Neural cell (in vitro differentiated cells): ENCODE results near the gene RPL13A. TPM values are rescaled to one million over a fixed set of nuclear protein-coding genes. Genes with fewer than 3 reads are reported as not detected.
A peak's percentile ranks its signal among the peaks of the same experiment; 100 is the strongest.

Experiments
- H2AFZ ChIP-seq: fragments of 200-600, 300-800 bp; sonication (generic), shearing (Covaris generic); 2 replicates; pipeline ENCODE4 v1.6.0; 2014; ENCODE audit warnings: low read depth, mild to moderate bottlenecking, antibody characterized with exemption, low read length, moderate library complexity
- H3F3A ChIP-seq: fragments of 200-600 bp; shearing (Covaris generic); 2 replicates; pipeline ENCODE4 v1.6.1; 2016; ENCODE audit warnings: mild to moderate bottlenecking, moderate library complexity, mixed read lengths, antibody characterized with exemption, low read length; ENCODE audit not compliant: insufficient read depth, poor library complexity, severe bottlenecking
- H3K27ac ChIP-seq: fragments of 200-600, 300-800 bp; sonication (generic), shearing (Covaris generic); 2 replicates; pipeline ENCODE4 v1.5.1; 2014; ENCODE audit warnings: mild to moderate bottlenecking, low read length, moderate library complexity
- H3K27me3 ChIP-seq: fragments of 300-800, 200-600 bp; sonication (generic), shearing (Covaris generic); 2 replicates; pipeline ENCODE4 v1.6.0; 2014; ENCODE audit warnings: mild to moderate bottlenecking, low read depth, low read length, moderate library complexity; ENCODE audit not compliant: insufficient read depth
- H3K36me3 ChIP-seq: fragments of 300-800, 200-600 bp; sonication (generic), shearing (Covaris generic); 2 replicates; pipeline ENCODE4 v1.5.1; 2014; ENCODE audit warnings: mild to moderate bottlenecking, antibody characterized with exemption, low read length, moderate library complexity; ENCODE audit not compliant: insufficient read depth
- H3K4me2 ChIP-seq: fragments of 300-800, 200-600 bp; sonication (generic), shearing (Covaris generic); 2 replicates; pipeline ENCODE4 v1.6.0; 2014; ENCODE audit warnings: mild to moderate bottlenecking, low read length
- H3K4me3 ChIP-seq: fragments of 300-800, 200-600 bp; sonication (generic), shearing (Covaris generic); 2 replicates; pipeline ENCODE4 v1.5.1; 2014; ENCODE audit warnings: mild to moderate bottlenecking, low read length, moderate library complexity
- H3K79me2 ChIP-seq: fragments of 200-600 bp; shearing (Covaris generic); replicated peaks from 2 replicates; pipeline ENCODE4 v1.6.0; 2014; ENCODE audit warnings: mild to moderate bottlenecking, low read length, moderate library complexity; ENCODE audit not compliant: insufficient read depth
- H3K9ac ChIP-seq: fragments of 300-800, 200-600 bp; sonication (generic), shearing (Covaris generic); 2 replicates; pipeline ENCODE4 v1.6.1; 2016; ENCODE audit warnings: mild to moderate bottlenecking, low read length, mixed read lengths
- H3K9me2 ChIP-seq: fragments of 200-600 bp; shearing (Covaris generic); 2 replicates; pipeline ENCODE4 v1.6.1; 2016; ENCODE audit warnings: mild to moderate bottlenecking, low read length, mixed read lengths; ENCODE audit not compliant: insufficient read depth
- H3K9me3 ChIP-seq: fragments of 200-600, 300-800 bp; sonication (generic), shearing (Covaris generic); 2 replicates; pipeline ENCODE4 v1.6.1; 2016; ENCODE audit warnings: mild to moderate bottlenecking, mixed run types, low read length, moderate library complexity, mixed read lengths
- H4K20me1 ChIP-seq: fragments of 200-600 bp; shearing (Covaris generic); 2 replicates; pipeline ENCODE4 v1.6.1; 2016; ENCODE audit warnings: mild to moderate bottlenecking, mixed run types; ENCODE audit not compliant: insufficient read depth
- EP300 ChIP-seq: fragments of 450-650 bp; conservative IDR thresholded peaks from 2 replicates; pipeline ENCODE4 v1.6.1; 2014; ENCODE audit warnings: antibody characterized with exemption, mild to moderate bottlenecking, moderate library complexity; ENCODE audit not compliant: poor library complexity, severe bottlenecking
- EZH2 ChIP-seq: fragments of 200-600, 300-800 bp; shearing (Covaris generic), sonication (generic); IDR thresholded peaks from 2 replicates; pipeline ENCODE4 v1.6.1; 2014; ENCODE audit warnings: antibody characterized with exemption, low read length, borderline replicate concordance, mild to moderate bottlenecking; ENCODE audit not compliant: insufficient read depth, poor library complexity, severe bottlenecking
- MXI1 ChIP-seq: fragments of 450-650 bp; conservative IDR thresholded peaks from 2 replicates; pipeline ENCODE4 v1.6.1; 2014; ENCODE audit warnings: antibody characterized with exemption, mild to moderate bottlenecking; ENCODE audit not compliant: poor library complexity, severe bottlenecking
- POLR2AphosphoS5 ChIP-seq: IDR thresholded peaks from 2 replicates; pipeline ENCODE4 v1.6.1; 2012
- RAD21 ChIP-seq: fragments of 450-650 bp; conservative IDR thresholded peaks from 2 replicates; pipeline ENCODE4 v1.6.1; 2014; ENCODE audit warnings: antibody characterized with exemption, mild to moderate bottlenecking, moderate library complexity
- REST ChIP-seq: IDR thresholded peaks from 2 replicates; pipeline ENCODE4 v1.6.1; 2012; ENCODE audit warnings: borderline replicate concordance
- SMC3 ChIP-seq: fragments of 450-650 bp; conservative IDR thresholded peaks from 2 replicates; pipeline ENCODE4 v1.6.1; 2014; ENCODE audit warnings: antibody characterized with exemption, mild to moderate bottlenecking, moderate library complexity; ENCODE audit not compliant: poor library complexity
- TAF1 ChIP-seq: IDR thresholded peaks from 2 replicates; pipeline ENCODE4 v1.6.1; 2012; ENCODE audit warnings: low read depth
- polyA plus RNA-seq: library from polyadenylated mRNA; depleted of rRNA; stranded (reverse); fragments of >200 nt; gene quantifications from 2 replicates; pipeline ENCODE4 v1.2.3, GENCODE V29; 2014
- TF ChIP-seq, protein P1 (sequence below): fragments of 450-650 bp; IDR thresholded peaks from 2 replicates; pipeline ENCODE4 v1.5.1; 2014; ENCODE audit warnings: antibody characterized with exemption, mild to moderate bottlenecking, moderate library complexity; ENCODE audit not compliant: poor library complexity, severe bottlenecking

RPL13A gene
- polyA plus RNA-seq, 1 donor from 2014 or later, result 2,313 TPM

DNA sequence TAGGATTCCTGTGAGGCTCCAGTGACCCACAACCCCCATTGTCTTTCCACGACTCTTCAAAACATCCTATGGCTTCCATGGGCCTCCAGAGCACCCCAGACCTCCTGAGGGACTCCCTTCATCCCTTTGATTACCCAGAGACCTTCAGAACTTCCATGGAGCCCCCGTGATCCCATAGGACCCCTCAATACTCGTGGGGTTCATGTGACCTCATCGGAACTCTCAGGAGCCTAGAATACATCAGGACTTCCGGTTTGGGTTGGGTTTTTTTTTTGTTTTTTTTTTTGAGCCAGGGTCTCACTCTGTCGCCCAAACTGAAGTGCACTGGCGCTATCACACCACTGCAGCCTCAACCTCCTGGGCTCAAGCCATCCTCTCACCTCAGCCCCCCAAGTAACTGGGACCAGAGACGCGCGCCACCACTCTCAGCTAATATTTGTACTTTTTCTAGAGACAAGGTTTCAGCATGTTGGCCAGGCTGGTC is 33.6 kb upstream of the RPL13A start:
- TF ChIP-seq EP300, result peak; percentile 4
- TF ChIP-seq RAD21, result no peak
- no peak for TF ChIP-seq SMC3
- Histone ChIP-seq H3K27ac (peak overlapping the region; percentile 99), H4K20me1 (no peaks in the 10 kb centered on the region), H2AFZ (peak overlapping the region; percentile 92), H3K9ac (peak overlapping the region; percentile 91), H3K36me3 (no peaks in the 10 kb centered on the region), H3K4me2 (peak overlapping the region; percentile 93), H3K79me2 (peaks cover 6% of the 10 kb centered on the region), H3F3A (peaks cover 5% of the 10 kb centered on the region), H3K27me3 (no peaks in the 10 kb centered on the region), H3K9me3 (no peaks in the 10 kb centered on the region), H3K9me2 (no peaks in the 10 kb centered on the region), H3K4me3 (peak overlapping the region; percentile 85)

DNA sequence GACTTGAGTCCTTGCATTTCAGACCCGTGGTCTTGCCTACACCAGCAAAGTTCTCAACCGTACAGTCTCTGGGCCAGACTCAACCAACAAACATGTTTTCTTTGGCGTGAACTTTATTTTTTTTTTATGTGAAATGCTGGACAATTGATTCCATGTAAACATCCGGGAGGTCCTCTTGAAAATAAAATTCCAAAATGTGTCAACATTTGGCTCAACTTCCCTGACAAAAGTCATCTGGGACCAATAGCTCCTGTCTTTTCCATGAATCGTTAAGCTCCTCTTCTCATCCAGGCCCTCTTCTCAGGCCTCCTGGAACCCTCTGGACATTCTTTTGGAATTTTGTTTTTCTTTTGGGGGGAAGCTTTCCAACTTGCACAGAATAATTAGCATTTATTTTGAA is 31.6 kb upstream of the RPL13A start:
- Histone ChIP-seq H3K9me2 (no peaks in the 10 kb centered on the region), H3K4me2 (no peak overlapping the region), H3K79me2 (peaks cover 2% of the 10 kb centered on the region), H2AFZ (no peak overlapping the region), H3F3A (peaks cover 5% of the 10 kb centered on the region), H3K36me3 (no peaks in the 10 kb centered on the region), H3K9me3 (no peaks in the 10 kb centered on the region), H3K9ac (no peak overlapping the region), H4K20me1 (no peaks in the 10 kb centered on the region), H3K27ac (no peak overlapping the region), H3K4me3 (no peak overlapping the region), H3K27me3 (no peaks in the 10 kb centered on the region)
- TF ChIP-seq POLR2AphosphoS5 (no peak), MXI1 (no peak), EZH2 (no peak), TAF1 (no peak), RAD21 (no peak), REST (no peak), SMC3 (no peak), EP300 (no peak)
- TF ChIP-seq, protein P1, sequence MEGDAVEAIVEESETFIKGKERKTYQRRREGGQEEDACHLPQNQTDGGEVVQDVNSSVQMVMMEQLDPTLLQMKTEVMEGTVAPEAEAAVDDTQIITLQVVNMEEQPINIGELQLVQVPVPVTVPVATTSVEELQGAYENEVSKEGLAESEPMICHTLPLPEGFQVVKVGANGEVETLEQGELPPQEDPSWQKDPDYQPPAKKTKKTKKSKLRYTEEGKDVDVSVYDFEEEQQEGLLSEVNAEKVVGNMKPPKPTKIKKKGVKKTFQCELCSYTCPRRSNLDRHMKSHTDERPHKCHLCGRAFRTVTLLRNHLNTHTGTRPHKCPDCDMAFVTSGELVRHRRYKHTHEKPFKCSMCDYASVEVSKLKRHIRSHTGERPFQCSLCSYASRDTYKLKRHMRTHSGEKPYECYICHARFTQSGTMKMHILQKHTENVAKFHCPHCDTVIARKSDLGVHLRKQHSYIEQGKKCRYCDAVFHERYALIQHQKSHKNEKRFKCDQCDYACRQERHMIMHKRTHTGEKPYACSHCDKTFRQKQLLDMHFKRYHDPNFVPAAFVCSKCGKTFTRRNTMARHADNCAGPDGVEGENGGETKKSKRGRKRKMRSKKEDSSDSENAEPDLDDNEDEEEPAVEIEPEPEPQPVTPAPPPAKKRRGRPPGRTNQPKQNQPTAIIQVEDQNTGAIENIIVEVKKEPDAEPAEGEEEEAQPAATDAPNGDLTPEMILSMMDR, result no peak

GRCh38 chr19:49456326-49456725 is 31.1 kb upstream of the RPL13A start:
- TF ChIP-seq RAD21, result no peak
- TF ChIP-seq, protein P1, result no peak
- no peak for TF ChIP-seq TAF1
- no peak for TF ChIP-seq POLR2AphosphoS5
- TF ChIP-seq EZH2, result no peak
- no peak for TF ChIP-seq MXI1
- no peak for TF ChIP-seq EP300
- no peak for TF ChIP-seq SMC3
- TF ChIP-seq REST, result no peak
- Histone ChIP-seq H2AFZ (no peak overlapping the region), H3K79me2 (no peaks in the 10 kb centered on the region), H3K27ac (no peak overlapping the region), H3K9me3 (no peaks in the 10 kb centered on the region), H3K4me3 (no peak overlapping the region), H3K4me2 (no peak overlapping the region), H4K20me1 (no peaks in the 10 kb centered on the region), H3K9me2 (no peaks in the 10 kb centered on the region), H3K9ac (no peak overlapping the region), H3K27me3 (no peaks in the 10 kb centered on the region), H3F3A (peaks cover 5% of the 10 kb centered on the region), H3K36me3 (no peaks in the 10 kb centered on the region)
